ENCODE results near the gene PTTG1IP.

The PTTG1IP gene

GRCh38 chr21:44800103-44800502, 73.4 kb downstream of the PTTG1IP start:
- DNase-seq (ENCODE audit: low spot score), result no peak

- DNase-seq (ENCODE audit: low spot score), result no peak
Measured at GRCh38 chr21:44799646-44800045, 73.8 kb downstream of the PTTG1IP start.
